SKM-1 (cell line): ENCODE results near the gene PCMTD2.

Experiments used
- DNase-seq: peaks from one replicate; lab custom pipeline; 2025; ENCODE audit not compliant: unreplicated experiment; lab: John Stamatoyannopoulos, UW

The PCMTD2 gene

GRCh38 chr20:64254571-64255360 is 782 bp upstream of the PCMTD2 start:
- DNase-seq: no peak

DNA sequence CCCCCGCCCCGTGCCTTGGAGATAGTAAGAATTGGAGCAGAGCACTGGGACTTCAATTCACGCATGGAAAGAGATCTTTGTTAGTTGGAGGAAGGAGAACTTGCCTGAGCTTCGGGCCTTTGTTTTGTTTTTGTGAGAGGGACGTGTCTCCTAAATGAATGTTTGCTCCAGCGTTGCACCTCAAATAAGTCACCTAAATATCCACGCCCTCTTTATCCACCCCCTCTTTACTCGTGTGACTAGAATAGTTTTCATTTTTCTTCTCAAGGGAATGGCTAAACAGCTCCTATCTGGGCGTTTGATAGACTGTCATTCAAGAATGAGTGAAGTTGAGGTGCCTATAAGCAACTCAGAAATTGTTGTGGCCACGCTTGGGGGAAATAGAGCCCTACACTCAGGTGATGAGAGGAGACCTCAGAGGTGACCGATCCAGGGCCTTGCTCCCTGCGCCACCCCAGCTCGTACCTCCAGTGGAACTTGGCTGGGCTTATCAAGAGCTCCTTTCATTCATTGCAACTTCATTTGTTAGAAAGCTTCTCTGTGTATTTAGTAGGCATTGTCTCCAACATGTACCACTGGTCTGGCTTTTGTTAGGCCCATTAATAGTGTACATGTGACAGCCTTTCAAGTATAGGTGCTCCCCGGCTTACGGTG is 861 bp downstream of the PCMTD2 start:
- DNase-seq: no peak

GRCh38 chr20:64257107-64257757 is 1.7 kb downstream of the PCMTD2 start:
- DNase-seq: no peak

GRCh38 chr20:64258071-64258823 is 2.7 kb downstream of the PCMTD2 start:
- no peak for DNase-seq

GRCh38 chr20:64260239-64260638 is 4.7 kb downstream of the PCMTD2 start:
- no peak for DNase-seq

DNA sequence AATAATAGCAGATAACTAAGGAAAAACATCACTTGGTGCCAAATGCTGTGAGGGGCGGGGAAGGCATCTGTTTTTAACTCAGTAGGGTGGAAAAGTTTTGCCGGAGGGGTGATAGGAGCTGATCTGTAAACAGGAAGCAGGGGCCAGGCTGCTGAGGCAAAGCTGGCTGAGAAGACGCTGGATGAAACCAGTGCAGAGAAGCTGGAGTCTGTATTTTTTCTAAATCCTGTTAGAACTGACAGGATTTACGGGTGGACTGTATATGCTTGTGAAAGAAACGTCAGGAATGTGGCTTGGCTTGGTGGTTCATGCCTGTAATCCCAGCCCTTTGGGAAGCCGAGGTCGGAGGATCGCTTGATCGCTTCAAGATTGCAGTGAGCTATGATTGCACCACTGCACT is 5.6 kb downstream of the PCMTD2 start:
- DNase-seq: no peak

DNA sequence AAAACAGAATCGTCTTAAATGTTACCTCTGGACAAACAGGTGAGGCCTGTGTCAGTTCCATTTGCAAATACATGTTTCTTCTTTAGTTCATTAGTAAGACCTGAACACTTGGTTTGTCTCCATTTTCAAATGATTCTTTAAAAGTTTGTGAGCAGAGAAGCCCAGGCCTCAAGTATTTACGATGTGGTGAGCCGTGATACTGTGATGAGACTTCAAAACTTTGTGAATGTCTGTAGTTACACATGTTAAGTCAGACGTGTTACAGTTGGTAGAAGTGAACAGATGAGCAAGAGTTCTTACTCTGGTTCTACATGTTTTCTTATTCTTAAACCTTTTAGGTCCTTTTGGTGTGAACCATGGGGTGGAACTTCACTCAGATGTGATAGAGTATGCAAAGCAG is 8.5 kb downstream of the PCMTD2 start:
- no peak for DNase-seq

DNA sequence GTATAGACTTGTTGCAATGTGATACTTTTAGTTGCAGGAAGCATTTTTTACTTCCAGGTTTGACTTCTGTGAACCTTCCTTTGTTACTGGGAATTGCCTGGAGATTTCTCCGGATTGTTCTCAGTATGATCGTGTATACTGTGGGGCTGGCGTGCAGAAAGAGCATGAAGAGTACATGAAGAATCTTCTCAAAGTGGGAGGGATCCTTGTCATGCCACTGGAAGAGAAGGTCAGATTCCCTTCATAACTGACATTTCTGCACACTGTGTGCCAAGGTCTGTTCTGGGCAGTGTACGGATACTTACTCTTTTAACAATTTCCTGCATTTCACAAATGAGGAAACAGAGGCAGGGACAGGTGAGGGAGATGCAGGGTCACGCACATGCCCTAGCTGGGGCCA is 9.7 kb downstream of the PCMTD2 start:
- DNase-seq: no peak

- DNase-seq: no peak
These were observed 11.4 kb downstream of the PCMTD2 start for GRCh38 chr20:64266988-64267387.

DNA sequence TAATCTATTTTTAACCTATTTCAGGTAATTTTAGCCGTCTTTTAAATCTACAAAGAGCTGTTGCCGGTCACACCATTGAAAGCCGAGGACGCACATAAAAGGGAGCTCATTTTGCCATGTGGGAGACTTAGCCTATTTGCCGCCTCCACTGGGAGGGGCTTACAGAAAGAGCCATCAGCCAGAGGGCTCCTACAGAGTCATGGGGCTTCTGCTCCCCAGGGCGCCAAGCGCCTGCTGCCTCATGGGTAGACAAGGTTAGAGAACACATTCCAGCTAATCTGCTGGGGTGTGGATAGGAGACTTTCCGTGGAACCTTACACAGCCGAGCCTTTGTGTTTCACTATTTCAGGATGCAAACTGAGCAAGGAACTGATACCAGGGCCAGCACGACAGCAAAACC is 12.6 kb downstream of the PCMTD2 start:
- DNase-seq: no peak

DNA sequence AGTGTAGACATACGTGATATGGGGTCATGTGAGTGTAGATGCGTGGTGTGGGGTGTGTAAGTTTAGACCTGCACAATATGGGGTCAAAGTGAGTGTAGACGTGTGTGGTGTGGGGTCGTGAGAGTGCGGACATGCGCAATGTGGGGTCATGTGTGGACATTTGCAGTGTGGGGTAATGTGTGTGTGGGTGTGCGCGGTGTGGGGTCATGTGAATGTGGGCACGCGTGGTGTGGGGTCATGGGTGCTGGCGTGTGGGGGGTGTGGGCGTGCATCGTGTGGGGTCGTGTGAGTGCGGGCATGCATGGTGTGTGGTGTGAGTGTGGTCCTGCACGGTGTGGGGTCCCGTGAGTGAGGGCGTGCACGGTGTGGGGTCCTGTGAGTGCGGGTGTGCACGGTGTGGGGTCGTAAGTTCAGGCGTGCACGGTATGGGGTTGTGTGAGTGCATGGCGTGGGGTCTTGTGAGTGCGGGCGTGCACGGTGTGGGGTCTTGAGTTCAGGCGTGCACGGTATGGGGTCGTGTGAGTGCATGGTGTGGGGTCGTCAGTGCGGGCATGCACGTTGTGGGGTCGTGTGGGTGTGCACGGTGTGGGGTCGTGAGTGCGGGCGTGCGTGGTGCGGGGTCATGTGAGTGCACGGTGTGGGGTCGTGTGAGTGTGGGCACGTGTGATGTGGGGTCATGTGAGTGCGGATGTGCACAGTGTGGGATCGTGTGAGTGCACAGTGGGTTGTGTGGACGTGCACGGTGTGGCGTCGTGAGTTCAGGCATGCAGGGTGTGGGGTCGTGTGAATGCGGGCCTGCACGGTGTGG is 14.3 kb downstream of the PCMTD2 start:
- no peak for DNase-seq

- no peak for DNase-seq
These were observed 16.1 kb downstream of the PCMTD2 start for GRCh38 chr20:64271636-64272035.

DNA sequence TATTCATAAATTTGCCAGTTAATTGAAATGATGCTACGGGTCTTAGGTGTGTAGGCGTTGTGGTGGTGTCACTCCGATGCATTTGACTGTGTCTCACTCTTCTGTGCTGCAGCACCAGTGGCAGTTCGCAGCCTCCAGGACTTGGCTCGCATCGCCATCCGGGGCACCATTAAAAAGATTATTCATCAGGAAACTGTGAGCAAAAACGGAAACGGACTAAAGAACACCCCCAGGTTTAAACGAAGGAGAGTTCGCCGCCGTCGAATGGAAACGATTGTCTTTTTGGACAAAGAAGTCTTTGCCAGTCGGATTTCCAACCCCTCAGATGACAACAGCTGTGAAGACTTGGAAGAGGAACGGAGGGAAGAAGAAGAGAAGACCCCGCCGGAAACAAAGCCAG is 17.6 kb downstream of the PCMTD2 start:
- DNase-seq: no peak

- DNase-seq: no peak
These were observed 21.3 kb downstream of the PCMTD2 start for GRCh38 chr20:64276817-64277216.

DNA sequence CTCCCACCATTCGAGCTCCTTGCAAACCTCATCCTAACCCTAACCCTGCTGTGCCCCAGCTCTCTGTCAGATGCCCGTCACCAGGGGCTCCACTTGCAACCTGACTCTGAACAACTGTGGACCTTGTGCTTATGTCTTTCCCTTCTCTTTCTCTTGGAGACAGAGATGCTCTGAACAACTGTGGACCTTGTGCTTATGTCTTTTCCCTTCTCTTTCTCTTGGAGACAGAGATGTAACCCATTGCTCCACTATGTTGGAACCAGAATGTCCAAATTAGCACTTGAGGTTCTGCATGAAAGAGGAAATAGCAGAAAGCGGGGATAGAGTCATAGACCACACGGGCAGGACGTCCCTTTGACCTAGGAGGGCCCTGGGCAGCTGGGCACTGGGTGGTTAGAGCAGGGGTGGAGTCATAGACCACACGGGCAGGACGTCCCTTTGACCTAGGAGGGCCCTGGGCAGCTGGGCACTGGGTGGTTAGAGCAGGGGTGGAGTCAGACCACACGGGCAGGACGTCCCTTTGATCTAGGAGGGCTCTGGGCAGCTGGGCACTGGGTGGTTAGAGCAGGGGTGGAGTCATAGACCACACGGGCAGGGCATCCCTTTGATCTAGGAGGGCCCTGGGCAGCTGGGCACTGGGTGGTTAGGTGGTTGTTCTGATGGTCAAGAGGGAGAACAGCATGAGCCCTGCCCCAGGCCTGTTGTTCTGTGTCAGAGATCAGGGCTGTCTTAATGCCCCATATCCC is 22.2 kb downstream of the PCMTD2 start:
- DNase-seq: no peak

DNA sequence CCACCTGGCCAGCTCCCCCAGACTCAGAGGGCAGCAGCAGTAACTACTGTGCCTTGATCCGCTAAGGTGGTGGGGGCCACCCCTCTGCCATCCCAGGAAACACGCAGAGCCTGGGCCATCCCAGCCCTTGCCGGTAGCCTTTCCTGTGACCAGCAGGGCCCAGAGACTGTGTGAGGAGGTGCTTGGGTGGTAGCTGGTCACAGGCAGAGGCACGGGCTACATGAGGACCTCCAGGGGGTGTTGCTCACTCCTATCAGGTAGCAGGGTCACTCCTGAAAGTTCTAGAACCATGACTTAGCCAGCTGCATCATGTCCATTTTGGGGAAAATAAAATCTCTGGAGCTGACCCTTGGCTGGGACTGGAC is 22.8 kb downstream of the PCMTD2 start:
- no peak for DNase-seq

DNA sequence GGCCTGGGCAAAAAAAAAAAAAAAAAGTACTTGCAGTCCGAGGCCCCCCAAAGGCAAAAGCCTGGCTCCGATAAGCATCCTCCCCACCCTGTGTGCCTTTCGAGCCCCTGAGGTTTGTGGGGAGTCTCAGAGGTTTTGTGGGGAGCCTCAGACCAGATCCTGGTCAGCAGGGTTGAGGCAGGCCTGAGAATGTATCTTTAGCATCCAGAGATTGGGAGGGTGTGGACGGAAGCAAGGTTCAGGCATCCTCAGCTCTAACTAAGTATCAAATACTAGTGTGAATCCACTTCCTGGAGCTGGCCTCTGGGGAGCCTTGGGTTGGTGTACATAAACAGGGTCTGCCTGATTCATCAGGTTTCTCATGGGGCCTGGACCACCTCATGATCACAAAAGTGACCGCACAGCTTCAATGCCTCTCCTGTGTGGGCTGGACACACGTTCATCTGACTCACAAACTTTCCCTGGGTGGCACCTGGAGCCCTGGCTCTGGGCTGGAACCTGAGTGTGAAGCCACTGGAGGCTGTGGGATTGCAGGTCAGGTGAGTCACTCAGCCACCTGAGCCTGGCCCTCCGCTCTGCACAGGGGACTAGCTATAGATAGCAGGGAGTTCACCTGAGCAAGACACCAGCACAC is 24.4 kb downstream of the PCMTD2 start:
- DNase-seq: no peak

GRCh38 chr20:64280460-64280843 is 24.9 kb downstream of the PCMTD2 start:
- no peak for DNase-seq

GRCh38 chr20:64283646-64284045 is 28.1 kb downstream of the PCMTD2 start:
- no peak for DNase-seq
